ENCODE measurements around the gene LUC7L3.

The LUC7L3 gene

GRCh38 chr17:50710650-50711049, 8.8 kb upstream of the LUC7L3 start:
- H3K27me3 ChIP-seq (ENCODE audit: insufficient read depth, low read depth, severe bottlenecking) = no peaks in the 10 kb centered on the region

GRCh38 chr17:50712641-50713040, 6.8 kb upstream of the LUC7L3 start:
- Histone ChIP-seq H3K9me3 (ENCODE audit: severe bottlenecking) (no peaks in the 10 kb centered on the region), H3K27me3 (ENCODE audit: insufficient read depth, low read depth, severe bottlenecking) (no peaks in the 10 kb centered on the region), H3K36me3 (no peaks in the 10 kb centered on the region), H3K4me3 (ENCODE audit: low read depth, low read length) (no peak overlapping the region), H3K27ac (no peak overlapping the region)
- DNase-seq = no peak
- no peak for TF ChIP-seq CTCF (IDR thresholded peaks at IDR 0.05; ENCODE audit: low read depth, low read length)

More at GRCh38 chr17:50710650-50711049, 8.8 kb upstream of the LUC7L3 start:
- Histone ChIP-seq H3K27ac (no peak overlapping the region), H3K9me3 (ENCODE audit: severe bottlenecking) (no peaks in the 10 kb centered on the region), H3K4me3 (ENCODE audit: low read depth, low read length) (no peak overlapping the region), H3K36me3 (peaks cover 7% of the 10 kb centered on the region)
- TF ChIP-seq CTCF (IDR thresholded peaks at IDR 0.05; ENCODE audit: low read depth, low read length) = no peak
- DNase-seq = peak; percentile 61

GRCh38 chr17:50715471-50715870, 3.9 kb upstream of the LUC7L3 start:
- Histone ChIP-seq H3K9me3 (ENCODE audit: severe bottlenecking) (no peaks in the 10 kb centered on the region), H3K36me3 (peaks cover 10% of the 10 kb centered on the region), H3K27ac (no peak overlapping the region), H3K4me3 (ENCODE audit: low read depth, low read length) (no peak overlapping the region), H3K27me3 (ENCODE audit: insufficient read depth, low read depth, severe bottlenecking) (no peaks in the 10 kb centered on the region)
- DNase-seq = no peak
- TF ChIP-seq CTCF (IDR thresholded peaks at IDR 0.05; ENCODE audit: low read depth, low read length) = no peak

- Histone ChIP-seq H3K27ac (peak overlapping the region; percentile 98), H3K4me3 (ENCODE audit: low read depth, low read length) (peak overlapping the region; percentile 99), H3K27me3 (ENCODE audit: insufficient read depth, low read depth, severe bottlenecking) (no peaks in the 10 kb centered on the region), H3K9me3 (ENCODE audit: severe bottlenecking) (no peaks in the 10 kb centered on the region), H3K36me3 (peaks cover 40% of the 10 kb centered on the region)
- no peak for TF ChIP-seq CTCF (IDR thresholded peaks at IDR 0.05; ENCODE audit: low read depth, low read length)
- no peak for DNase-seq
Observed at GRCh38 chr17:50719924-50720794, 756 bp downstream of the LUC7L3 start.

- DNase-seq = no peak
- no peaks in the 10 kb centered on the region for H3K9me3 ChIP-seq (ENCODE audit: severe bottlenecking)
- TF ChIP-seq CTCF (IDR thresholded peaks at IDR 0.05; ENCODE audit: low read depth, low read length) = no peak
- peak overlapping the region; percentile 99 for H3K4me3 ChIP-seq (ENCODE audit: low read depth, low read length)
- H3K27me3 ChIP-seq (ENCODE audit: insufficient read depth, low read depth, severe bottlenecking) = no peaks in the 10 kb centered on the region
- peaks cover 43% of the 10 kb centered on the region for H3K36me3 ChIP-seq
- peak overlapping the region; percentile 17; the same call in 1 of the 2 replicates for H3K27ac ChIP-seq
Observed at GRCh38 chr17:50721194-50722010, 2.0 kb downstream of the LUC7L3 start.
